GM12873 (cell line): ENCODE measurements around the gene ACD.

Experiments
- TF ChIP-seq, protein P1 (sequence below): IDR thresholded peaks from 2 replicates; pipeline ENCODE4 v1.5.1; 2012; ENCODE audit warnings: low read depth, mild to moderate bottlenecking, moderate library complexity, low read length, control low read depth; ENCODE audit not compliant: insufficient read depth; ENCODE audit errors: missing control alignments

Gene ACD

DNA sequence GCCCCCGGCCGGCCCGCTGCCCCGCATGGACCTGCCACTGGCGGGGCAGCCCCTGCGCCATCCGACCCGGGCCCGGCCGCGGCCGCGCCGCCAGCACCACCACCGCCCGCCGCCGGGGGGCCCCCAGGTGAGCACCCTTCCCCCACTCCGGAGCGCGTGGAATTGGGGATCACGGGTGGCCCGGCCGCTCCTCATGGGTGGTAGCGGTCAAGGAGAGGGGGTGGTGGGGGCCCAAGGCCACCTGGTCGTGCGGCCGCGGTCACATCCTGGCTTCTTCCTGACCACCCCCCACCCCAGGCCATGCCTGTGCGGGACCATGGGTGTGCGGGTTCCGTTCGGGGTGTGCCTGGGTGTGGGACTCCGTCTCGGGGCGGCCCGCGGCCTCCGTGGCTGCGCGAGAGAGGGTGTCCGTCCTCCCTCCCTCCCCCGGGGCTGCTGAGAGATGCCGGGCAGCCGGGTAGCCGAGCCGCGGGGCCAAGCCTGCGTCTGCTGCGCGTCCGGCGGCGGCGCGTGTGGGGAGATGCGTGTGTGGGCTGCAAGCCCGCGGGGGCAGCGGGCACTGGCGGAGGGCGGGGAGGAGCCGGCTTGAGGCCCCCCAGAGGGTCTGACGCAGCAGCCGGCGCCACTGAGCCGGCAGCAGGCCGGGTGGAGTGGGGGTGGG is 6.8 kb downstream of the ACD start:
- TF ChIP-seq, protein P1, sequence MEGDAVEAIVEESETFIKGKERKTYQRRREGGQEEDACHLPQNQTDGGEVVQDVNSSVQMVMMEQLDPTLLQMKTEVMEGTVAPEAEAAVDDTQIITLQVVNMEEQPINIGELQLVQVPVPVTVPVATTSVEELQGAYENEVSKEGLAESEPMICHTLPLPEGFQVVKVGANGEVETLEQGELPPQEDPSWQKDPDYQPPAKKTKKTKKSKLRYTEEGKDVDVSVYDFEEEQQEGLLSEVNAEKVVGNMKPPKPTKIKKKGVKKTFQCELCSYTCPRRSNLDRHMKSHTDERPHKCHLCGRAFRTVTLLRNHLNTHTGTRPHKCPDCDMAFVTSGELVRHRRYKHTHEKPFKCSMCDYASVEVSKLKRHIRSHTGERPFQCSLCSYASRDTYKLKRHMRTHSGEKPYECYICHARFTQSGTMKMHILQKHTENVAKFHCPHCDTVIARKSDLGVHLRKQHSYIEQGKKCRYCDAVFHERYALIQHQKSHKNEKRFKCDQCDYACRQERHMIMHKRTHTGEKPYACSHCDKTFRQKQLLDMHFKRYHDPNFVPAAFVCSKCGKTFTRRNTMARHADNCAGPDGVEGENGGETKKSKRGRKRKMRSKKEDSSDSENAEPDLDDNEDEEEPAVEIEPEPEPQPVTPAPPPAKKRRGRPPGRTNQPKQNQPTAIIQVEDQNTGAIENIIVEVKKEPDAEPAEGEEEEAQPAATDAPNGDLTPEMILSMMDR = no peak

DNA sequence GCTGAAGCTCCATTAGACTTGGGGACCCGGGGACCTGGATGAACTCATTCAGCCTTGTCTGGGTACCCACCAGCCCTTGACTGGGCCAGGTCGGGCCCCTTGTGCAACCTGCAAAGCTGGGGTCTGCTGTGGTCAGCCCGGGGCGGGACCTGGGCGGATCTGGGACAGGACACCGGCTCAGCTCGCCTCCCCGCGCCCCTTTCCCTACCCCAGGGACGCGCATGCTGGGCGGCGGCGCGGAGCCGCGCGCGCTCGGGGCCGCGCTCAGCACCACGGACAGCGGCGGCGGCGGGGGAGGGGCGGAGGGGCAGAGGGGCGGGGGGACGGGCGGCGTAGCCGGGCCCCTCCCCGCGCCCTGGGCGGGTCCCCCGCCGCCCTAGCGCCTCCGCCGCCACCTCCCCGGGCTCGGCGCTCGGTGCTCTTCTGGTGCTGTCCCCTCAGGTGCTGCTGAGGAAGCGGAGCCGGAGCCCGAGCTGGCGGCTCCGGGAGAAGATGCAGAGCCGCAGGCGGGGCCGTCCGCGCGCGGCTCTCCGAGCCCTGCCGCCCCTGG is 7.4 kb downstream of the ACD start:
- TF ChIP-seq, protein P1 = no peak

DNA sequence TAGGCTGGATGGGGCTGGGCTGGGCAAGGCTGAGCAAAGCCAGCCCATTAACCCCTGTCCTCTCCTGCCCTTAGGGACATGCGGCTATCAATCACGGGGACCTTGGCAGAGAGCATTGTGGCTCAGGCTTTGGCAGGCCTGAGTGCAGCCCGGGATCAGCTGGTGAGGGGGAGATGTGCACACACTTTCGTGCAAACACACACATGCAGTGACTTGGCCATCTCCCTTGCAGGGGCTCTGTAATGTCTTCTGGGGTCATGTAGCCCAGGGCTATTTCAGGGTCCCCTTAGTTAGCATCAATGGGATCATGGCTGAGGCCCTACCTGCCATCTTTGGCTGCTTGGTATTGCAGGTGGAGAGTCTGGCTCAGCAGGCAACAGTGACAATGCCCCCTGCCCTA is 8.2 kb downstream of the ACD start:
- TF ChIP-seq, protein P1 = no peak

DNA sequence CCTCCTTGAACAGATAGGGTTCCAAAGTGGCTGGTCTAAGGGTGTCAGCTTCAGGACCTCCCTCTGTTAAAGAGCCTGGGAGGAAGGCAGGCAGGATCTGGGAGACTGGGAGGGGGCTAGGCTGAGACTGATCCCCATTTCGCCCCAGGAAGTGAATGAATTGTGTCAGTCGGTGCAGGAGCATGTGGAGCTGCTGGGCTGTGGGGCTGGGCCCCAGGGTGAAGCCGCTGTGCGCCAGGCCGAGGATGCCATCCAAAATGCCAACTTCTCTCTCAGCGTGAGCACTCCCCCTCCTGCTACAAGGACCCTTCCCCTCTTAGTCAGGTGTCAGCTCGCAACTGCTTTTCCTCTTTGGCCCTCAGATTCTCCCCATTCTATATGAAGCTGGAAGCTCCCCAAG is 9.0 kb downstream of the ACD start:
- TF ChIP-seq, protein P1 = no peak

DNA sequence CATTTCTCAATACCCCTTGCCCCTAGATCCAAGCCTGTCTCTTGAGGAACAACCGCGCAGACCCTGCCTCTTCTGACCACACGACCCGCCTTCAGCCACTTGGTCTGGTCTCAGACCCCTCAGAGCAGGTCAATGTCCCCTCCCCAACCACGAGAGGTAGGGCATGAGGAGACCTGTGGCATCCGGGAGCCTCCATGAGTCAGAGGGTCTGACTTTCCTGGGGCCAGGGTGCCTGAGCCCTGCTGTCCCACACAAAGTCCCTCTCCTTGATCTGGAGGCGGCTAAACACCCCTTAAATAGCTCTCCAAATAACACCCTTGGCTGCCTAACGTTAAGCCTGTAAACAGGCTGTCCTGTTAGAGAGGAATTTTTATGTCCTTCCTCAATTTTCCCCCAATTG is 10.0 kb downstream of the ACD start:
- TF ChIP-seq, protein P1 = no peak

DNA sequence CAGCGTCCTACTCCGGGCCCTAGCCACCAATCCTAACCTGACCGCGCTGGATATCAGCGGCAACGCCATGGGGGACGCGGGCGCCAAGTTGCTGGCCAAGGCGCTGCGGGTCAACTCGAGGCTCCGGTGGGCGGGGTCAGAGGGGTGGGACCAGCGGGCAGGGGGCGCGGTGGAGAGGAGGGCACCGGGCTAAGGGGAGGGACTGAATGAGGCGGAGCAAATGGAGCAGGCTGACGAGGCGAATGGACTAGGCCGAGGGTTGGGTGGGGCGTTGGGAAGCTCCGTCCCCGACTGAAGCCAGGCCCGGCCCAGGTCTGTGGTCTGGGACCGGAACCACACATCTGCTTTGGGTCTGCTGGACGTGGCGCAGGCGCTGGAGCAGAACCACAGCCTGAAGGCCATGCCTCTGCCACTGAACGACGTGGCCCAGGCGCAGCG is 10.5 kb downstream of the ACD start:
- TF ChIP-seq, protein P1 = no peak

DNA sequence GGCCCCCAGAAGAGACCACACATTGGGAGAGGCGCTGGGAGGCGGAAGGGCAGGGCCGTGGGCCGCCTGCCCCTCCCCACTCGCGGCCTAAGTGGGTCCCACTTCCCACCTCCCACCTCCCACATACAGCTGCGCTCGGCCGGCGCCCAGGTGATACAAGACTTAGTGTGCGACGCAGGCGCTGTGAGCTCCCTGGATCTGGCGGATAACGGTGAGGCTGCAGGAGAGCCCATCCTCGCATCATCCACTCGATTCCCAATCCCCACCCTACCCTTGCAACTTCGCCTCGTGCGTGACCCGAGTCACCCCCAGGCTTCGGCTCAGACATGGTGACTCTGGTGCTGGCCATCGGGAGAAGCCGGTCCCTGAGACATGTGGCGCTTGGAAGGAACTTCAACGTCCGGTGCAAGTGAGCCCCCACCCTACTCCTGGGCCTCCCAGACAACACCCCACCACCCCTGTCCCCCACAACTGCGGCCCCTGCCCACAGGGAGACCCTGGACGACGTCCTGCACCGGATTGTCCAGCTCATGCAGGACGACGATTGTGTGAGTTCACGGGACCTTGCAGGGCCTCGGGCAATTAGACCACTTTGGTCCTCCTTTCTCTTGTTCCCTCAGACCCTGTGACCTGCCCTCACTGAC is 11.2 kb downstream of the ACD start:
- TF ChIP-seq, protein P1 = no peak
